Type B pancreatic cell (in vitro differentiated cells): Measurements from ENCODE around the gene CTNNBIP1. TPM values are rescaled to one million over a fixed set of nuclear protein-coding genes. Genes with fewer than 3 reads are reported as not detected.

ENCODE experiments used
- DNase-seq: peaks from one replicate; pipeline ENCODE4 v3.0.0; 2021; ENCODE audit warnings: mixed read lengths; ENCODE audit not compliant: unreplicated experiment; ENCODE audit errors: extremely low spot score
- H3K27ac Mint-ChIP-seq: 2 replicates; pipeline ENCODE4 v1.8.0; 2021; ENCODE audit warnings: mild to moderate bottlenecking, mixed read lengths
- H3K27me3 Mint-ChIP-seq: 2 replicates; pipeline ENCODE4 v1.8.0; 2021; ENCODE audit warnings: mixed read lengths
- H3K36me3 Mint-ChIP-seq: 2 replicates; pipeline ENCODE4 v1.8.0; 2021; ENCODE audit warnings: mixed read lengths
- H3K4me1 Mint-ChIP-seq: one replicate; pipeline ENCODE4 v1.8.0; 2021; ENCODE audit warnings: mixed read lengths; ENCODE audit not compliant: unreplicated experiment
- H3K4me3 Mint-ChIP-seq: 2 replicates; pipeline ENCODE4 v1.8.0; 2021; ENCODE audit warnings: mild to moderate bottlenecking, mixed read lengths
- H3K9me3 Mint-ChIP-seq: 2 replicates; pipeline ENCODE4 v1.8.0; 2021; ENCODE audit warnings: mixed read lengths
- CTCF ChIP-seq: fragments of 200-600 bp; sonication (generic); conservative IDR thresholded peaks from 2 replicates; pipeline ENCODE4 v1.5.0; 2021; ENCODE audit warnings: antibody characterized with exemption, mild to moderate bottlenecking
- total RNA-seq: library from RNA; stranded (reverse); gene quantifications from 2 replicates; pipeline ENCODE4 v1.2.1, GENCODE V29; 2021; ENCODE audit warnings: low replicate concordance

The CTNNBIP1 gene
- total RNA-seq, 1 donor from 2014 or later = 54.1 TPM

- no peak for TF ChIP-seq CTCF
- Mint-ChIP-seq H3K9me3 (no peaks in the 10 kb centered on the region), H3K36me3 (peaks cover 3% of the 10 kb centered on the region), H3K27me3 (no peaks in the 10 kb centered on the region), H3K4me3 (no peak overlapping the region), H3K27ac (no peak overlapping the region), H3K4me1 (peaks cover 39% of the 10 kb centered on the region)
- DNase-seq = no peak
Observed at GRCh38 chr1:9887070-9887469, 23.0 kb downstream of the CTNNBIP1 start.

- H3K36me3 Mint-ChIP-seq = peaks cover 3% of the 10 kb centered on the region
- no peak overlapping the region for H3K27ac Mint-ChIP-seq
- no peak for DNase-seq
- H3K27me3 Mint-ChIP-seq = no peaks in the 10 kb centered on the region
- H3K9me3 Mint-ChIP-seq = no peaks in the 10 kb centered on the region
- TF ChIP-seq CTCF = no peak
- H3K4me3 Mint-ChIP-seq = no peak overlapping the region
- H3K4me1 Mint-ChIP-seq = peaks cover 38% of the 10 kb centered on the region
Observed at GRCh38 chr1:9886092-9886742, 23.9 kb downstream of the CTNNBIP1 start.

- Mint-ChIP-seq H3K4me1 (peaks cover 25% of the 10 kb centered on the region), H3K9me3 (no peaks in the 10 kb centered on the region), H3K4me3 (no peak overlapping the region), H3K27ac (no peak overlapping the region), H3K27me3 (no peaks in the 10 kb centered on the region), H3K36me3 (peaks cover 3% of the 10 kb centered on the region)
- DNase-seq = no peak
- no peak for TF ChIP-seq CTCF
Observed at GRCh38 chr1:9884805-9885204, 25.3 kb downstream of the CTNNBIP1 start.

GRCh38 chr1:9883585-9884449, 26.3 kb downstream of the CTNNBIP1 start:
- Mint-ChIP-seq H3K4me1 (peaks cover 19% of the 10 kb centered on the region), H3K27ac (no peak overlapping the region), H3K4me3 (no peak overlapping the region), H3K9me3 (no peaks in the 10 kb centered on the region), H3K27me3 (no peaks in the 10 kb centered on the region), H3K36me3 (peaks cover 3% of the 10 kb centered on the region)
- no peak for TF ChIP-seq CTCF
- no peak for DNase-seq

GRCh38 chr1:9882945-9883303, 27.1 kb downstream of the CTNNBIP1 start:
- peaks cover 19% of the 10 kb centered on the region for H3K4me1 Mint-ChIP-seq
- peaks cover 3% of the 10 kb centered on the region for H3K36me3 Mint-ChIP-seq
- TF ChIP-seq CTCF = no peak
- no peak for DNase-seq
- H3K27ac Mint-ChIP-seq = no peak overlapping the region
- no peaks in the 10 kb centered on the region for H3K27me3 Mint-ChIP-seq
- no peaks in the 10 kb centered on the region for H3K9me3 Mint-ChIP-seq
- H3K4me3 Mint-ChIP-seq = no peak overlapping the region
